ENCODE results near the gene N4BP3. TPM values are rescaled to one million over a fixed set of nuclear protein-coding genes. Genes with fewer than 3 reads are reported as not detected.
"Not testable (repeated sequence)": the region's sequence is repeated elsewhere in the genome, so short reads cannot be mapped to it uniquely, and the experiment has no call there.

Gene N4BP3
- total RNA-seq, 2 donors from 2014 or later: 0.07 TPM; not detected in 1

DNA sequence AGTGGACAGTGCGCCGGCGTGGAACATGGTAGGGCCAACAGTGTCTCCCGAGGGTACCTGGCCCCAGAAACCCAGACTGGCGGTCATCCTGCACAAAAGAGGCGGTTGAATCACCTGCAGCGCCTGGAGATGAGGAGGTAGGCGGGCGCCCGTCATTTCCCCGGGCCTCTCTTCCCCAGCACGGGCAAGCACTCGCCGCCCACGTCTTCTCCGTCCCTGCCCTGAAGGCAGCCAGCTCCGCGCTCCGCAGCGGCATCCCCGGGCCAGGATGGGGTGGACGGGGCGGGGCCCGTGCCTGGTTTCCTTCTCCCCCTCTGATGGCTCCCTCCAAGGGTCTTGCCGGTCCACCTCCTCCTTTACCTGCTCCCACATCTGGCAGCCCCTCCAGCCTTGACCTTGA, 27.1 kb upstream of the N4BP3 start:
- H3K27ac ChIP-seq: no peak overlapping the region
- H3K36me3 ChIP-seq: no peaks in the 10 kb centered on the region
- H3K4me3 ChIP-seq: no peak overlapping the region
- H3K4me1 ChIP-seq (ENCODE audit: control insufficient read depth in 1 of 2, low read depth in 2 of 2): no peaks in the 10 kb centered on the region
- H3K9me3 ChIP-seq: peaks cover 4% of the 10 kb centered on the region
- DNase-seq (ENCODE audit: low spot score) (no peak), ATAC-seq (ENCODE audit: insufficient number of reproducible peaks, low FRiP score, low read depth) (no peak)
- TF ChIP-seq, protein P1, sequence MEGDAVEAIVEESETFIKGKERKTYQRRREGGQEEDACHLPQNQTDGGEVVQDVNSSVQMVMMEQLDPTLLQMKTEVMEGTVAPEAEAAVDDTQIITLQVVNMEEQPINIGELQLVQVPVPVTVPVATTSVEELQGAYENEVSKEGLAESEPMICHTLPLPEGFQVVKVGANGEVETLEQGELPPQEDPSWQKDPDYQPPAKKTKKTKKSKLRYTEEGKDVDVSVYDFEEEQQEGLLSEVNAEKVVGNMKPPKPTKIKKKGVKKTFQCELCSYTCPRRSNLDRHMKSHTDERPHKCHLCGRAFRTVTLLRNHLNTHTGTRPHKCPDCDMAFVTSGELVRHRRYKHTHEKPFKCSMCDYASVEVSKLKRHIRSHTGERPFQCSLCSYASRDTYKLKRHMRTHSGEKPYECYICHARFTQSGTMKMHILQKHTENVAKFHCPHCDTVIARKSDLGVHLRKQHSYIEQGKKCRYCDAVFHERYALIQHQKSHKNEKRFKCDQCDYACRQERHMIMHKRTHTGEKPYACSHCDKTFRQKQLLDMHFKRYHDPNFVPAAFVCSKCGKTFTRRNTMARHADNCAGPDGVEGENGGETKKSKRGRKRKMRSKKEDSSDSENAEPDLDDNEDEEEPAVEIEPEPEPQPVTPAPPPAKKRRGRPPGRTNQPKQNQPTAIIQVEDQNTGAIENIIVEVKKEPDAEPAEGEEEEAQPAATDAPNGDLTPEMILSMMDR (IDR thresholded peaks at IDR 0.05): no peak
- no peaks in the 10 kb centered on the region for H3K27me3 ChIP-seq (replicated peaks; ENCODE audit: insufficient read depth)

DNA sequence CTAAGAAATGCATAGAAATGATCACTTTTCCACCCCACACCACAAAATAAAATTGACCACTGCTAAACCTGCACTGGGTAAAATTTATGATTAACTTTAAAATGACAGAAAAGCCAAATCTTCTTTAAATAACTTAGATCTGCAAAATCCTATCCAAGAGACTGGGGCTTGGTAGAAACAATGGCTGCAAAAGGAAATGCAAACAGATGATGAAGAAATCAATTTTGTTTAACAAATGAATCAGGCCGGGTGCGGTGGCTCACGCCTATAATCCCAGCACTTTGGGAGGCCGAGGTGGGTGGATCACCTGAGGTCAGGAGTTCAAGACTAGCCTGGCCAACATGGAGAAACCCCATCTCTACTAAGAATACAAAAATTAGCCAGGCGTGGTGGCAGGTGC, 26.1 kb upstream of the N4BP3 start:
- H3K4me1 ChIP-seq (ENCODE audit: control insufficient read depth in 1 of 2, low read depth in 2 of 2); DNase-seq (ENCODE audit: low spot score); ATAC-seq (ENCODE audit: insufficient number of reproducible peaks, low FRiP score, low read depth); H3K9me3 ChIP-seq; H3K36me3 ChIP-seq; H3K27ac ChIP-seq; H3K4me3 ChIP-seq; H3K27me3 ChIP-seq (replicated peaks; ENCODE audit: insufficient read depth): not testable (repeated sequence)

DNA sequence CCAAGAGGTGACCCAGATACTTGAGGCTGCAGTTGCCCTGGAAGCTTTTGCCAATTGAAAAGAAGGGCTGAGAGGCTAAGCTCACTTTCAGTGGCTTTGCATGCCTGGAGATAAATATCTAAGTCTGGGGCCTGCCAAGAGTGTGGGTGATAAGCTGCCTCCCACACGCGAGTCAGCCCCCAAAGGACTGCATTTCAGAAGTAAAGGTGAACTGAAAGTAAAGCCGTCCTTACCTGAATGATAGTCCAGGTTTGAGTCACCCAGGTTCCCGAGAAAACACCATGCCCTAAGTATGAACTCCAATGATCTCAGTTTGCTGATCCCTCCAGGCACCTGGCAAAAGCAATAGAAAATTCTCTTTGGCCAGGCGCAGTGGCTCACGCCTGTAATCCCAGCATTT, 22.5 kb upstream of the N4BP3 start:
- no peak for DNase-seq (ENCODE audit: low spot score)
- H3K36me3 ChIP-seq: no peaks in the 10 kb centered on the region
- peaks cover 4% of the 10 kb centered on the region for H3K9me3 ChIP-seq
- TF ChIP-seq, protein P1 (IDR thresholded peaks at IDR 0.05): no peak
- no peak overlapping the region for H3K27ac ChIP-seq
- no peaks in the 10 kb centered on the region for H3K4me1 ChIP-seq (ENCODE audit: control insufficient read depth in 1 of 2, low read depth in 2 of 2)
- H3K4me3 ChIP-seq: no peak overlapping the region
- ATAC-seq (ENCODE audit: insufficient number of reproducible peaks, low FRiP score, low read depth): no peak
- no peaks in the 10 kb centered on the region for H3K27me3 ChIP-seq (replicated peaks; ENCODE audit: insufficient read depth)

DNA sequence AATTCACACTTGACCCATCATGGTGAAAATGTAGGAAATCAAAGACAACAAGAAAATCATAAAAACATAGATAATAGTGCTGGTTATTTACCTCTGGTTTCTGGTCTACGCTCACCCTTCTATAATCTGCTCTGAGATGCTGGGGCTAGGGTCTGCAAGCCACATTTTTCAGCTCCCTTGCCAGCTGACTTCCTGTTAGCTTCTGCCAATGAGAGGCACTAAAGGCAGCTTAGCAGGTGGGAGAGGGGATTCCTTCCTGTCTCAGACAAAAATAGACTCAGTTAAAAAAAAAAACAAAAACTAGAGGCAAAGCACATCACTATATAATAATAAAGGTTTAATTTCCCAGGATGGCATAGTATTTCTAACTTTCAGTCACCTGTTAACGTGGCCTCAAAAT, 20.2 kb upstream of the N4BP3 start:
- Histone ChIP-seq H3K27ac (no peak overlapping the region), H3K27me3 (replicated peaks; ENCODE audit: insufficient read depth) (no peaks in the 10 kb centered on the region), H3K9me3 (peaks cover 4% of the 10 kb centered on the region), H3K36me3 (no peaks in the 10 kb centered on the region), H3K4me3 (no peak overlapping the region), H3K4me1 (ENCODE audit: control insufficient read depth in 1 of 2, low read depth in 2 of 2) (no peaks in the 10 kb centered on the region)
- no peak for ATAC-seq (ENCODE audit: insufficient number of reproducible peaks, low FRiP score, low read depth)
- TF ChIP-seq, protein P1 (IDR thresholded peaks at IDR 0.05): no peak
- no peak for DNase-seq (ENCODE audit: low spot score)

DNA sequence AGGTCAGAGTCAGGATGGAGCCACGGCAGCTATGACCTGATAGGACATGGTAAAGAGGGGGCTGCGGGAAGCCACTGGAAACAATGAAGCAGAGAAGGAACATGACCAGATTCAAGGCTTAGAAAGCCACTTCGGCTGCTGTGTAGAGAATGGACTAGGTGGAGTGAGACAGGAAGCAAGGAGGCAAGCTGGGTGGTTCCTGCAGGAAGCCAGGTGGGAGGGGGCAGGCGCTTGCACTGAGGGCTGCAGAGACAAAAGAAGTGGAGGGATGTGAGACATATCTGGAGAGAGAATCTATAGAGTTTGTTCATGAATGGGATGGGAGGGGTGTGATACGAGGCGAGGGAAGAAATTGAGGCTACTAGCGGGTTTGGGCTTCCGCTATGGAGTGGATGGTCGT, 19.0 kb upstream of the N4BP3 start:
- no peaks in the 10 kb centered on the region for H3K4me1 ChIP-seq (ENCODE audit: control insufficient read depth in 1 of 2, low read depth in 2 of 2)
- ATAC-seq (ENCODE audit: insufficient number of reproducible peaks, low FRiP score, low read depth) (no peak), DNase-seq (ENCODE audit: low spot score) (no peak)
- no peak overlapping the region for H3K27ac ChIP-seq
- TF ChIP-seq, protein P1 (IDR thresholded peaks at IDR 0.05): no peak
- H3K4me3 ChIP-seq: no peak overlapping the region
- H3K27me3 ChIP-seq (replicated peaks; ENCODE audit: insufficient read depth): no peaks in the 10 kb centered on the region
- H3K9me3 ChIP-seq: peaks cover 4% of the 10 kb centered on the region
- no peaks in the 10 kb centered on the region for H3K36me3 ChIP-seq

DNA sequence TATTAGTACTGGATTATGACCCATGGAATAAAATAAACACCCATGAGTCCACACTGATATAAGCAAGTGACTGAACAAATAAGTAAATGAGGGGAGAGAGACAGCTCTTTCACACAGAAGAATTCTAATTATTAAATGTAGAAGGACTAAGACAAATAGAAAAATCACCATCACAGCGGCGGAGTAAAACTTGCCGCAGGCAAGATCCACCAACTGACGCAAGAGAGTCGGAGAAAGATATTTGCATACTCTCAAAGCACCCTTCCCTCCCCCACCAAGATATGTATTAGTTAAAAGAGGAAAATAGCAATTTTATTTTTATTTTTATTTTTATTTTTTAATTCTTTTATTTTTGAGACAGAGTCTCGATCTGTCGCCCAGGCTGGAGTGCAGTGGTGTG, 14.6 kb upstream of the N4BP3 start:
- no peak overlapping the region for H3K4me3 ChIP-seq
- H3K4me1 ChIP-seq (ENCODE audit: control insufficient read depth in 1 of 2, low read depth in 2 of 2): no peaks in the 10 kb centered on the region
- H3K27me3 ChIP-seq (replicated peaks; ENCODE audit: insufficient read depth): no peaks in the 10 kb centered on the region
- no peaks in the 10 kb centered on the region for H3K9me3 ChIP-seq
- DNase-seq (ENCODE audit: low spot score) (no peak), ATAC-seq (ENCODE audit: insufficient number of reproducible peaks, low FRiP score, low read depth) (no peak)
- no peaks in the 10 kb centered on the region for H3K36me3 ChIP-seq
- H3K27ac ChIP-seq: no peak overlapping the region
- TF ChIP-seq, protein P1 (IDR thresholded peaks at IDR 0.05): no peak
